Left colon (tissue), 2 donors: ENCODE measurements around the gene HOXA4. TPM values are rescaled to one million over a fixed set of nuclear protein-coding genes. Genes with fewer than 3 reads are reported as not detected.
A peak's percentile ranks its signal among the peaks of the same experiment; 100 is the strongest.

ENCODE experiments used
- ATAC-seq: fragments of 200-7000 bp; cut with Tn5 transposase; one replicate; pipeline ENCODE4 v1.9.1; 2020; ENCODE audit warnings: mild to moderate bottlenecking, moderate library complexity
- DNase-seq, 2 donors: peaks; one replicate each; pipeline ENCODE4 v3.0.0-alpha.2; 2020
- intact Hi-C, 2 donors: fragments of 100-400 bp; cut with DNase I in 1 of 2; cut with micrococcal nuclease in 1 of 2; formaldehyde crosslinking; loops; one replicate each; pipeline versions ENCODE4 v1.11.2 to v1.14.0; 2022; cut with DNase I, micrococcal nuclease
- total RNA-seq, 2 donors: library from RNA; stranded (reverse); fragmentation: NEBNext Ultra II Directional; extraction: Animal tissue kit (Norgen Biotek cat#: 25700); gene quantifications; one replicate each; pipeline ENCODE4 v1.2.1, GENCODE V29; 2021
- donor health status: DM: no; HTN: no; CAD: no.
- donor health status: DM: yes; HTN: yes; CAD: no.

The HOXA4 gene
- total RNA-seq, 2 donors from 2014 or later, result 4.5 to 5.1 TPM

DNA sequence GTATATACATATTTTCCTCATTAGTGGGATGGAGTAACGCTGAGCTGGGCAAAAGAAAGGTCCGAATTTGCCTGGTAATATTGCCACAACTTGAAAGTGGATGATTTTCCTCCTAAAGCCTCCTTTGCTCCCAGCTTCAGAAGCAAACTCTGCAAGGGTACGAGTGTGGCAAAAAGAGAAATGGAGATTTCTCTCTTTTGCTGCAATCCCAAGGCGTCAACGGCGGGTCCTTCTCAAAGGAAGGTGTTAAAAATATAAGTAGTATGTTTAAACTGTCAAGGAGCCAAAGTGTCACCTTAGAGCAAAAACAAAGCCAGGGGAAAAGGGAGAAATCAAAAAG is 15.7 kb downstream of the HOXA4 start:
- no peak for DNase-seq
- no peak for ATAC-seq
- intact Hi-C loops, result no loop called here

DNA sequence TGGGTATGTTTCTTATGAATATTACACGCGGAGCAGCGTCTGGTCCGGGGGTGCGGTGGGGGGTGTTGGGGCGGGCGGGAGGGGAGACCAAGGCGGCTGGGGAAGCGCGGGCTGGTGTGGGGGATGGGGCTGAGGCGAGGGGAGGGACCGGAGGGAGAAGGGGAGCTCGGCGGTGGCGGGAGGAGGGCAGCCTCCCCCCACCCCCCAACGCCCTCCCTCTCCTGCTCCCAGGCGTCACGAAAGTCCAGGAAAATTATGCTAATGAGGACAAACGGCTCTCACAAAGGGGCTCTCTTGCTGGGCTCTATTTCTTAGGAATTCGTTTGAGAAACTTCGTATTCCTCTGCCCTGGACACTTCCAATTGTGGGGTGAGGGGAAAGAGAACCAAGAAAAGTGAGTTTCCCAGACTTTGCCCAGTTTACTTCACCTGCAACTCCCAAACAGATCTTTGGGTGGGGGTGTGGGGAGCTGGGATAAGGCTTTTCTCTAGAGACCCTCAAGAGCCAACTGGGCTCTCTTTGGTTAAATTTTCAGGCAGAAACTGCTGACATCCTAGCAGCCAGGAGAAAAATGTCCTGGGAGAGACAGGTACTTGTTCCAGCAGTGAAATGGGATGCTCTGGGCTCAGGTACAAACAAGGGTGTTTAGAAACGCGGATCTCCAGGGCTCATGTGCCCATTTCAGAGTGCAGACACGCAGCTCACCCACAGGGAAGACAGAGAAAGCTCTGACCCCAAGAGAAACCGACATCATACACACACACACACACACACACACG is 16.4 kb downstream of the HOXA4 start:
- DNase-seq (peak; percentile 66 to 76), ATAC-seq (peak; percentile 19)

DNA sequence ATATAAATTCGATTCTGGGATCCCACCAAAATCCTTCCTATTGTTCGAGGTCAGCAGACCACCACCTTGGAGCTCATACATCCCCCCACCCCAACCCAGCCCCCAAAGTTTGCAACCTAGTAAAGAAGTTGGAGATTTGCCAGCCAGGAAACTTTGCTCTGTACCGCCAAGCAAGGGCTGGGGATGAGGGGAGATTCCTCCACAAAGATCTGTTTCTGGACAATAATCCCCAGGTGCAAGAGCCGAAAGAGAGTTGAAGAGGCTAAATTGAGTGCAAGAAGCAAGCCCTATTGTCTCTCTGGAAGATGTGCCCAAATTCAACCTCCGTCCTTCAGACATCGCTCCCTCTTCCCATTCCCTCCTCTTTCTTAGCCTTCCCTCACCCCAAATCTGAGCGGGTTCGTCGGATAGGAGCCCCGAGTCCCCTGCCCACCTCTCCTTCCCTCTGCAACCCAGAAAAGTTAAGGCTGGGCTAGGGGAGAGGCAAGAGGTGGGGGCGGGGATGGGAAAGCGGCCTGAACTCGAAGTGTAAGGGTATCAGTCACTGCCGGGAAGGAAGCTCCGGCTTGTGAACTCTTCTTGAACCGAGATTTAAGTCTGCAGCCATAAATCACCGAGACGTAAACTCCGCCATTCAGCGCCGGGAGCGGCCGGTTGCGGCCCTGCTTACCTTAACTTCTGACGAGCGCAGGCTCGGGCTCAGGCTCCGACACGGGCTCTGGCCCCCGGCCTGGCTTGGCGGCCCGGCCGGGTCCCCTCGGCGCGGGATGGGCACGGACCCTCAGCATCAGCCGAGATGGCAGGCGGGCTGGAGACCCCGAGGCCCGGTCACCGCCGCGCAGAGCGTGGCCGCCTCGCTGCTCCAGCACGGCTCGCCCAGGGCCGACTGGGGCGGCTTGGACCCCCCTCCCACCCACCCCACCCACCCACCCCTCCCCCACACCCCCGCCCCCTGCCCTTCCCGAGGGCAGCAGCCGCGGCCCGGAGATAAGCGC is 17.3 kb downstream of the HOXA4 start:
- DNase-seq (peak; percentile 82 to 85), ATAC-seq (peak; percentile 61)
- intact Hi-C loops, result no loop called here

More for the DNA sequence above, 16.4 kb downstream of the HOXA4 start:
- intact Hi-C loops, result no loop called here

DNA sequence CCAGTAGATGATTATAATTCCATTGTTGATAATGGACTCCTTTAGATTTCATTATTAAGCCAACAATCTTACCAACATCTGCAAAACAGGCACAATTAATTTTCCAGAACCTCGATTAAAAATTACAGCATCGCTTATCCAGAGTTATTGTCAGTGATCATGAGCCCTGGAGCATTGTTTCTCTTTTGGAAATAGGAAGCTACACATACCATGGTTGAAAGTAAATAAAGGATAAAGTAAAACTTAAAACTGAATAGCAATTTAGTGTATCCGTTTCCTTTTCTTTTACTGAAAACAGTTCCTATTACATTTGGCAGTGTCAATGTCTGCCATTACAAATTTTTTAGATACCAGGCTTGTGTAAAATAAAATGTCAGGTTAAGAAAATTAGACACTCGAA is 18.2 kb downstream of the HOXA4 start:
- DNase-seq (no peak), ATAC-seq (no peak)
- intact Hi-C loops, result no loop called here

DNA sequence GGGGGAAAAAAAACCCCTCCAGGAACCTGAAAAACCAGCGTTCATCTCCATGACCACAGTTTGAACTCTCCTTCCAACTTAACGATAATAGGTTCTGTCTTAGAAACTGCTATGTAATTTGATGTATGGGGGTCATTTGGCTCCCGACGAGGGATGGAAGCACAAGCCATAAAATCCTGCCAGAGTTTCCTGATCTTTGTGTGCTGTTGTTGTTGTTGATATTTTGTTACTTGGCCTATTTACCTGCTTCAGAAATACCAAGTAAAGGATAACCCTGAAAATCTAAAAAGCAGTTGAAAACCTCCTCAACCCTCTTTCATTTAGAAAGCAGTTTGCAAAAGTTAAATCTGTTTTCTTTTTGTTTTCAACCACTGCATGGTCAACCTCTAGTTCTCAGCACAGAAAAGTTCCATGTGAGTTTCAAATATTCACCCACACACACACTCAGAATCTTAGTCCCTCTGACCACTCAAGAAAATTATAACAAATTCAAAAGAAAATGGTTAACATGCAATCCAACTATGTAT is 18.7 kb downstream of the HOXA4 start:
- no peak for DNase-seq

DNA sequence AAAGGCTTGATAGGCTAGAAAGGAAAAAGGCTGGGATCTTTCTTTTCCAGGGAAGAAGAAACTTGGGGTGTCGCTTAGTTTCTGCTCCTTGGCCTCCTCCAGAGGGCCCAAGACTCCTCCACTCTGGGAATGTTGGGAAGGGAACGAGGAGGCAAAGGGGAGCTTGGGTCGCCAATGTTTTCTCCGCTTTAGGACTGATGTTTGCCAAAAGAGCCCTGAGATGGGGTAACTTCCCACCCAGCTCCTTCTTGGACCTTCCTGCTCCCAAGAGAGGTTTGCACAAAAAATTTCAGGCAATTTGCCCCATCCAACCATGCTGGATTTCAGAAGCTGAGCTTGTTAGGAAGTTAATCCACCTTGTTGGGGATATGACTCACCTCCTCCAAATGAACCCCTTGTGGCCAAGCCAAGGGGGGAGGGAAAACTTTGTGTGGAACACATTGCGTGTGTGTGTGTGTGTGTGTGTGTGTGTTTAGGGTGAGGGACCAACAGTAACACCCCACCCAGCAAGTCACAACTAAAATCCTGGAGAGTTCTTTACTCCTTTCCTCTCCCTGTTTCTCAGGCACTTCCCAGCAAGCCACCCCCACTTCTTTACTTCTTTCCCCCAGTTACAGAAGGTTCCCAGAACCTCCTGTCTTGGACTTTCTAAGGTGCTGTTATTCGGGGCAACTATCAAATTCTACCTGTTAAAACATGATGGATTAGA is 19.4 kb downstream of the HOXA4 start:
- no peak for ATAC-seq
- intact Hi-C loops, result no loop called here

More for the DNA sequence above, 18.7 kb downstream of the HOXA4 start:
- intact Hi-C loops, result no loop called here
- ATAC-seq, result no peak

DNA sequence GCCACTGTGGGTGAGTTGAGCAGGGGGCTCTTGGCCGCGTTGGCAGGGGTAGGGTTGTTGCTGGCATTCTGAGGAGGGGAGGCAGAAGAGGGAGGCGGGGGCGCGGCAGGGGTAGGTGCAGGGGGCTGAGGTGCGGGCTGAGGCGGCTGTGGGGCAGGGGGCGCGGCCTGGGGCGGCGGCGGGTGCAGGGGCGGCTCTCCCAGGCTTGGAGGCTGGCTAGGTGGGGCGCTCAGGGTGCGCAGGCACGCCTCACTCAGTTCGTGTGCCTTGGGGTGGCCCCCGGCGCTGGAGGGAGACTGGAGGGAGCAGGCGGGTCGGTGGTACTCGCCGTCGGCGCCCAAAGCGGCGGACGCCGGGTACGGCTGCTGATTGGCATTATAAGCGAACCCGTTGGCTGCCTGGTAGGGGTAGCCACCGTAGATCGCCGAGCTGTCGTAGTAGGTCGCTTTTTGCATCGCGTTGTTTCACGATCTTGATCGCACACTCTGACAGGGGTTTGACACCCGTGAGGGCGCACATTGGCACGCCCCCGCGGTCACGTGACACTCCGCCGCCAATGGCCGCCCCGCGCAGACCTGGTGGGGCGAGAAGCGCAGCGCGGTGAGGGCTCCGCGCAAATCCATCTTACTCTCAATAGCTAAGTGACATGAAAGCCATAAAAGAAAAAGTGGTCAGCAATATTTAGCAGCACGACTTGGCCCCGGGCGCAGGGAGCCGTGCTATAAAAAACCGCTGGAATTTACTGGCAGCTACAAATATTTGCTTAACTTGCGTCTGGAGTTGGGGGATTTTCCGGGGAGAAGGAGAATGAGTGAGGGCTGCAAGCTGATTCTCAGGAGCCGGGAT is 20.1 kb downstream of the HOXA4 start:
- ATAC-seq (peak; percentile 33), DNase-seq (peak; percentile 76 to 84)
- intact Hi-C loops, result no loop called here

More for the DNA sequence above, 19.4 kb downstream of the HOXA4 start:
- DNase-seq, result peak in 1 of 2 donors; percentile 61

DNA sequence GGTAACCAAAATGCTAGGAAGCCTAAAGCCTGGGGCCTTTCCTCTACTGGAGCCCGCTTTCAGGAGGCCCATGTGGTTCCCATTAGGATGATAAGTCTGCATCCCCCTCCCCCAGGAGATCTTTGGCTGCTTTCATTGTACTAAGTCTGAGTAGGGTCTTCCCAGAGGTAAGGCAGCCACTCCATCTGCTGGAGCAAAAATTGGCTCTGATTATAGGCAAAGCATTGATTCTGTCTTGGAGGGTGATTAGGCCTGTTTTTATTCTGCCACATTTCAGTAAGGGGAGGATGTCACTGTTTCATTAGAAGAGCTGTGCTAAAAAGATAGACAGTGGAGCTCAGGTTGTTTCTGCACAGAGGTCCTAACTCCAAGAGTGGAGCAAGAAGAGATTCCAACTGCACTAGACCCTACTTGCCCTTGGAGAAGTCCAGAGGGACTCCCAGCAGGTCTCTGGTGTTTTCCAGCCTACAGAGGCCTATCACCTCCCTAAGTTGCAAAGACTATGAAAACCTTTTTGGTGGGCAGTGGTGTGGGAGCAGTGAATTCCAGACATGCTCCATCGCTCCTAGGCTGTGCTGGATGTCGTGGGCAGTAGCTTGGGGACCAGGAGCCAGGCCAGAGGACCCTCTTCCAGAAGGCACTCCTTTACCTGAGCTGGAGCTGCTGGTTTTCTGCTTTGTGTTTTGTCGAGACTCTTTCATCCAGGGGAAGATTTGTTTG is 20.9 kb downstream of the HOXA4 start:
- ATAC-seq (no peak), DNase-seq (no peak)
- intact Hi-C loops, result no loop called here

DNA sequence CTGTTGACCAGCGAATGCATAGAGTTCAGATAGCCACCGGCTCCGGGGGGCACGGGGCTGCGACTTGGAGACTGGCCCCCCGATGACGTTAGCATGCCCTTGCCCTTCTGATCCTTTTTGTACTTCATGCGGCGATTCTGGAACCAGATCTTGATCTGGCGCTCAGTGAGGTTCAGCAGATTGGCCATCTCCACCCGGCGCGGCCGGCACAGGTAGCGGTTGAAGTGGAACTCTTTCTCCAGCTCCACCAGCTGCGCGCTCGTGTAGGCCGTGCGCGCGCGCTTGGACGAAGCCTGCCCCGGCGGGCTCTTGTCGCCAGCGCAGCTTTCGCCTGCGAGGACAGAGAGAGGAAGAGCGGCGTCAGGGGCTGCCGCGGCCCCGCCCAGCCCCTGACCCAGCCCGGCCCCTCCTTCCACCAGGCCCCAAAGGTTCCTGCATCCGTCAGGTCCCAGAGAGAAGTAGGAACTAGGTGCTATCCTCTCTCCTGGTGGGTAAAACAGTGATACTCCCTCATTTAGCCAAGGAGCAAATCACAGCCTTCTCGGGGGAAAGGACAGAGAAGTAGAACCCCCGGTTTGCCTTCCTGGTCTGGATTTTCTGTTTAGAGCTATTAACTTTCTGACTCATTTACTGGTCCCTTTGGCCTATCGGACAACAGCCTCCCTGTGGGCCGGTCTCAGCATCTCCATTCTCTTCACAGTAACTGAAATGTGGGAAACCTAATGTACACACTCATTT is 22.0 kb downstream of the HOXA4 start:
- ATAC-seq, result peak; percentile 44

DNA sequence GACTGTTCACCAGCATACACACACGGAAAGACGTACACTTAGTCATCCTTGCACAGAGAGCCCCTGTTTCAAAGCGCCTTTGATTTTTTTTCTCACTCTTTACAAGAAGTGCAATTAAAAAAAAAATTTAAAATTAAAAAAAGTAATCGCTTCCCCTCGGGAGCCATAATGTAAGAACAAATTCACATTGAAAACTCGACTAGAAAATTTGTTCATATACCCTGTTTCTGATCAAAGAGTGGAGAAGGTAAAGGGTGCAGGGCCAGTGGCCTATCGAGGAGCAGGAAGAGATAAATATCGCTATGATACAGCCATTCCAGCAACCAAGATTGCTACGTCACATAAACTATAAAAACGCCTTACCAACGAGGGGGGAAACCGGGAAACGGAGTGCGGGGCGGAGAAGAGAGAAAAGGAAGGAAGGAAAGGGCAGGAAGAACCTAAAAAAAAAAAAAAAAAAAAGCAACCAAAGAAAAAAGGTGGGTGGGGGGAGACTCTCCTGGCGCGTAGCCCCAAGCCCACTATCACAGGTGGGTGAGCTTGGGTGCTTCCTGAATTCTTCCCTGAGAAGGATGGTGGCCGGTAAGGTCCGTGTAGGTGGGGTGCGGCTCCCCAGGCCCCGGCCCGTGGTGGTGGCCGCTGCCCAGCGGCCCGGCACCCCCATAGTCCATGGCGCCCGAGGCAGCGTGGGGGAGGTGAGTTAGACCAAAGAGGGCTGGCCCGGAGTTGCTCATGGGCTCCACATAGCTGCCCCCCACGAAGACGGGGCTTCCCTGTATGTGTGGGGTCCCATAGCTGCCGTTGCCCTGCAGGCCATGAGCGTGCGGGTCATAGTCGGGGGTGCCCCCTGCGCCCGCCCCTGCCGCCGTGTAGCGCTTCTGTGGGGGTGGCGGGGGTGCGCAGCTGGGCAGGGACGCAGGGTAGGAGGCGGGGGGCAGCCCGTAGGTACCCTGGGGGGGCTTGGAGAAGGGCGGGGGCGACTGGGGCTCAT is 22.9 kb downstream of the HOXA4 start:
- DNase-seq (peak in 1 of 2 donors; percentile 50), ATAC-seq (peak; percentile 47)
- intact Hi-C loops, result no loop called here

More for the DNA sequence above, 22.0 kb downstream of the HOXA4 start:
- peak; percentile 56 to 71 for DNase-seq
- intact Hi-C loops, result no loop called here

DNA sequence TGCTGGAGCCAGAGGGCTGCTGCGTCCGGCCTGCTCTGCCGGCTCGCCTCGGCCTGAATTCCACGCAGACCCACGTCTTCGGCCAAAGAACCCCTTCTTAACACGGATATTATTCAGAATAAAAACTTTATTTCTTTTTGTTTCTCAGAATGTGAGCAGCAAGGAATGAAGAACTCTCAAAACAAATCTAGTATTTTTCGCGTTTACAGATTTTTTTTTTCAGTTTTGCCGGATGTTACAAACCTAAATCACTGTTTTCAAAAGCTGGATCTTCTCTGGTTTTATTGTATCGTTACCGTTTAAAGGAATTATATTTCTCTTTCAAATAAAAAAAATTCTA is 23.7 kb downstream of the HOXA4 start:
- DNase-seq (no peak), ATAC-seq (no peak)
- intact Hi-C loops, result no loop called here

DNA sequence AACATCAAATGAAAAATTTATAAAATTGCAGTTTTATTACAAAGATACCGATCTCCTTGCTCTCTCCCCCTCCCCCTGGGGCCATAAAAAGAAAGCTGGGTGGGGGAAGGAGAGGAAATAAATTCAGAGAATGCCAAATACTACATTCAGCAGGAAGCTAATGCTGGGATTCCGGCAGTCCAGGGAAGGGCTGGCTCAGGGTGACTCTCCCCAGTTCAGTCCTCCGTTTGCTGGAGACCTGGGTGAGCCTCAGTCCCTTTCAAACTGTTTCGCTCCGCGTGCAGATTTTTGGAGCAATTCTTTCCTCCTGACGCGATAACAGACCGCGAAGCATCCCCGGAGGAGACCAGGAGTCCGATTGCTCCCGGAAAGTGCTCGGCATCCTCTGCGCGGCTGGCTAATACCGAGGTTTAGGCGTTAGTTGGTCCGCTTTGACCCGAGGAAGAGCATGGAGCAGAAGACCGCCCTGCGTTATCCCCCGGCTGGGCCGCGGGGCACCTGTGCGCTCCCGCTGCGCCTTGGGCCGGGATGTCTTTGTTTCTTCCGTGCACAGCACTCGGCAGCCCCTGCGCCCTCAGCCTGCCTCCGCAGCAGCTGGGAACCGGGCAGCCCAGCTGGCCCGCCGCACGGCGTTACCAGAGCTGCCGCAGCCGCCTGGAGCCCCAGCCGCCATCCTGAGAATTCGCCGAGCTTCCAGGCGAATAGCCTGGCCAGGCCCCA is 24.2 kb downstream of the HOXA4 start:
- DNase-seq (no peak), ATAC-seq (peak; percentile 16)
- intact Hi-C loops, result no loop called here

DNA sequence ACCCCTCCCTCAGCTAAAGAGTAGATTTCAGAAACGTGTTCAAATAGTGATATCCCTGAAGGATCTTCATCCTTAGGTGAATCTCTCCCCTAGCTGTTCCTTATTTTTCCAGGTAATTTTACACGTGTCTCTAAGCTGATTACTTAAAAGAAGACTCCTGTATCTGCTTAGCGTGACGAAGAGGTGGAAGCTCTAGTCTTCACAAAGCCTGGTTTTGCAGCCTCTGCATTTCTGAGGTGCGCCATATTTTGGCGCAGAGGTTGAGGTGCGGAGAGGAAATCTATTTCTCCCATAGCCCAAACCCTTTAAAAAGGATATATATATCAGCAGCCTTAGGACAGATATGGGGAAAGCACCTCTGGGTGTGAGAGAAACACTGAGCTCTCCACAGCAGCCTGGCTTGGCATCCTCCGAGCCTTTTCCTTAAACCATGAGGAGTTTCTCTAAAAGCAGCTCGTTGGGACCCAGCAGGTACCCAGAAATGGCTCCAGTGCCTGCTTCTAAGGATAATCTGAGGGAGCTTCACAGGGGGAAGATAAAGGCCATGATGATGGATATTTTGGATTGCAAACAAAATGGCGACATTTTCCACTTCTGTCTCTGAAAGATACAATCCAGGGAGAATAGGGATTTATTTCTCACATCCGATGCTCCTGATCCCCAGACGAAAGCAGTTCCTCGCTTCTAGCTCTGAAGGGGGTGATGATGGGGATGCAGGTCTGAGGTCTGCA is 25.1 kb downstream of the HOXA4 start:
- intact Hi-C loops, result no loop called here
- DNase-seq, result no peak
- ATAC-seq, result no peak

DNA sequence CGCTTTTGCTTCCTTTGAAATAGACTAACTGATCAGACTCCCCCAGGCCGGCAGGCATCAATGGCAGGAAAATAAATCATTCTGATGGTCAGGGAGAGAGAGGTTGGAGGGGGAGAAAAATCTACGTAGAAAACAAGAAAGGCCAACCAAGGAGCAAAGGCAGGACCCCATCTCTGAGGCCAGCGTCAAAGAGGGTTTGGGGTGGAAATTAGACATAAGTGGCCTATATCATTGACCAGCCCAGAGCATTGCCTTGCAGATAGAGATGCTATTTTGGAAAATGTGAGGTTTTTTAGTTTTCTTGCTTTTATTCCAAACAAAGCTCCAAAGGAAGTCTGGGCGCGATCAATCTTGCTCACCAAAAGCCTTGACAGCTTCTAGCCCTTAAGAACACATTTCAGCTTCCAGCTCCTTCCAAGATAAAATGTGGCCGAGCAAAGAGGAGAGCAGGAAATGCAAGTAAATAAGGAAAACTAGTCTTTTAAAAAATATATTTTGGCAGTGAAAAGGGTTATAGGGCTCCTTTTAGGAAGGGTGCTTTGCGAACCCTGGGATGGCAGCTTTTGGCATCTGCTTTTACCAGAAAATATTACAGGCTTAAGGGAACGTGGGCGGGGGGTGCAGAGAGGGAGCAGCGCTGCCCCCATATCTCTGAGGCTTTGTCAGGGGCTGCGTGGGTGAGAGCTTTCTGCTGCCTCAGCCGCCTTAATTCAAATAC is 26.1 kb downstream of the HOXA4 start:
- intact Hi-C loops, result no loop called here
- ATAC-seq, result no peak
- no peak for DNase-seq
